NCI-H2227 (cell line): ENCODE data around the gene UBE2E2.
"Not testable (repeated sequence)": the region's sequence is repeated elsewhere in the genome, so short reads cannot be mapped to it uniquely, and the experiment has no call there.

Source experiments
- DNase-seq: peaks from one replicate; lab custom pipeline; 2025; ENCODE audit not compliant: unreplicated experiment; lab: John Stamatoyannopoulos, UW

Gene UBE2E2

DNA sequence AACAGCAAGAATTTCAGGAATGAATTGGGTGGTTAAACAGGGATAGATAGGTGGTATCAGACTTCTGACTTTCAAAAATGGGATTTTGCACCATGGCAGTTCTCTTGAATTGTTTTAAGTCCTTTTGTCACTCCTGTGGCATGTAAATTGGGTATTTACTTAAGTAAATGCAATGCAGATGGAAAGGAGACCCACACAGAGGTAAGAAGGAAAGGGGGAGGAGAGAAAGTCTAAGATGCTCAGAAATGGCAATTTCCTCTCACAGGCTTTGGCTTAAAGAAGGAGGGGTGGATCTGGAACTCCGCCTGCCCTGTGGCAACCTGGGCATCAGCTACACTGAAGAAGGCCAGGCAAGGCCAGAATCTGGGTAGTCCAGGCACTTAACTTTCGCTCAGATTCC lies 405.5 kb downstream of the UBE2E2 start:
- no peak for DNase-seq

DNA sequence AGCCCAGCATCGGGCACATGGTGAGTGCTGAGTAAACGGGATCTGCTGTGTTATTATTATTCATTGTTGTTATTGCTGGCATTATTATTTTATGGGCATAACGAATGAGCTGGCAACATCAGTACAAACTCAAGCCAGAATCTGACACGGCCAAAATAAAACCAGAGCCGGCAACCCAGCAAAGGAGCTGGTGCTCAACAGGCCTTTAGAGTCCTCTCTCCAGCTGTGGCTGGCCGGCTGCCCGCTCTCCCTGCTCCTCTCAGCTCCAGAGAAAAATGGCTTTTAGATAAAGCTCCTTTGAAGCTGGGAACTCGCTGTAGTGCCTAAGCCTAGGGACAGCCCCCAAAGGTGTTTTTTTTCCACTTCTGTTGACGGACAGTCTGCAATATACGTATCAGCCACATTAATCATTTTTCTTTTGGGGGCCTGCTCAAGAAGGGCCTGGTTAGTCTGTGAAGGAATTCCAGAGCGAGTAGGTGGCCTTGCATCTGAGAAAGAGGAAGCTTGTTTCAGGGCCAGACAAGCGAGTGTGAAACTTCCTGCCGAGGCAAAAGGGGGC lies 408.7 kb downstream of the UBE2E2 start:
- no peak for DNase-seq

DNA sequence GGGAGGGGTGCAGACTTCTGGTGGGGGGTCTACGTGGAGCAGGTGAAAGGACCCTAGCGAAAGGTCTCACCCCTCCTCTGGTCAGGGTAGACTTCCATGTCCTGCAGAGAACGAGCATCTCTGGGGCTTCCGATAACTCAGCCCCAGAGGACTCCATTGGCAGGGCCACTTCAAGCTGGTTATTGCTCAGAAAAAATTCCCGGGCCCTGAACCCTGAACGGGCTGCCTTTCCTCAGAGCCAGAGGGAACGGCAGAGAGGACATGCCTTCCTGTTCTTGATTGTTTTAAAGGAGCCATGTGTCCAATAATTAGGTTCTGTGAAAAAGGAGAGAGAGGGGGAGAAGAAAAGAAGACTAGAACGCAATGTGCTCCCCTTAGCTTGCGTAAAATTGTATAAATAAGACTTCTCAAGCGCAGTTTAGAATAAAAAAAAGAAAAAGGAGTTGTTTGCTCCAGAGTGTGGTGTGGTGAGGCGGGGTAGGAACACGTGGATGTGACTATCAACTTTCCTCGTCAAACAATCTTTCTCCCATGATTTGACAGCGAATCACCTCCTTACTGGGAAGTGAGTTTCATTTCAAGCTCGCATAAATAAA lies 409.3 kb downstream of the UBE2E2 start:
- no peak for DNase-seq

DNA sequence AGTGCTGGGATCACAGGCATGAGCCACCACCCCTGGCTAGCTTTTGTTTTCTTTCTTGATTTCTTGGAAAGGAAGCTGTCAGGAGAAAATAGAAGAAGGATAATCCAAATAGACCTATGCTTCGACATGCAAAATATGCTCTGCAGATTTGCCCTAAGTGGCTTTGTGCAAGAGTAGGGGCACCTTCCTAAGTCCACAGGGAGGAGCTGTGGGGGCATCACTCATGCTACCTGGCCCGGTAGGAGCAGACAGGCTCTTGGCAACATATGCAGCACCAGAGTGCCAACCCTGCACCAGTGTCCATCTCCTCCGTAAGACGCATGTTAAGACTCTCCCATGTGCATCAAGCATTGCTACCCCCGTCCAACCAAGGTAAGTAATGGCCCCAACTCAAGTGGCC lies 411.9 kb downstream of the UBE2E2 start:
- DNase-seq, result no peak

DNA sequence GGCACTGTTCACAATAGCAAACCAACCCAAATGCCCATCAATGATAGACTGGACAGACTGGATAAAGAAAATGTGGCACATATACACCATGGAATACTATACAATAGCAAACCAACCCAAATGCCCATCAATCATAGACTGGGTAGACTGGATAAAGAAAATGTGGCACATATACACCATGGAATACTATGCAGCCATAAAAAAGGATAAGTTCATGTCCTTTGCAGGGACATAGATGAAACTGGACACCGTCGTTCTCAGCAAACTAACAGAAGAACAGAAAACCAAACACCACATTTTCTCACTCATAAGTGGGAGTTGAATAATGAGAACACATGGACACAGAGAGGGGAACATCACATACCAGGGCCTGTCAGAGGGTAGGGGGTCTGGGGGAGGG lies 415.3 kb downstream of the UBE2E2 start:
- DNase-seq, result not testable (repeated sequence)

DNA sequence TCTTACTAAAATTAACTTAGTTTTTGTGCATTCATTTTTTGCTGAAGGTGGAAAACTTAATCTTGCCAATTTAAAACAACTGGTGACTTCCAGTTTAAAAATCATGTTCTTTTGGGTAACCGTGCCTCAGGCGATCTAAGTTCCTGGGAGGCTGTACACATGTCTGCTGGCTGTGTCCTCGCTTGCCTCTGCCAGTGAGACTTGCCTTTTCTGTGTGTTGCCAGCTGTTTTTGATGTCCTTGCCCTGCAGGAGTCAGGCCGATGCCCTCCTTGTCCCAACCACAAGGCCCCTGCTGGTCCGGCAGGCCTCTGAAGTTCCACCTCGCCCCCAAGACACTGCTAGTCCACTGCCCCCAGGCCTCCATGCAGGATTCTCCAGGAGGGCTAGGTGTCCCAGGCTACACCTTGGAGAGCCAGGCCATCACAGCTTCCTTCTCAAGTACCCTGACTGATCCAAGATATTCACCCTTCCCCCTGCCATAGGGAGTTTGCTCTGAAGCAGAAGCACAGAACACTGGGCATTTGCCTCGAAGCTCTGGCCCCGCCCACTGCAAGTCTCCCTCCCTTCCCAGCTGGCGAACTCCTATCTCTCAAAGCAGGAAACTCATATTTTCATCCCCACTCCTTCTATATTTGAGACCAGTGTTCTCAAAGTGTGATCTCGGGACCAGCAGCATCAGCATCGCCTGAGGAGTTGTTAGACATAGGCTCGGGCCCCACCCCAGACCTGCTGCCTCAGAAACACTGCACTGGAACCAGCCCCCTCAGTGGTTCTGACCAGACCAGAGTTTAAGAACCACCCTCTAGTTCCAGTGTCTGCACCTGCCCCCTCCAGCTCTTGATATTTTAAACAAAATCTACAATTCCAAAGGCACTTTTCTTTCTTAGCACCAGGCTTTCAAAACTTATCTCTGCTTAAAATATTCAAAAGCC lies 416.8 kb downstream of the UBE2E2 start:
- DNase-seq, result no peak

DNA sequence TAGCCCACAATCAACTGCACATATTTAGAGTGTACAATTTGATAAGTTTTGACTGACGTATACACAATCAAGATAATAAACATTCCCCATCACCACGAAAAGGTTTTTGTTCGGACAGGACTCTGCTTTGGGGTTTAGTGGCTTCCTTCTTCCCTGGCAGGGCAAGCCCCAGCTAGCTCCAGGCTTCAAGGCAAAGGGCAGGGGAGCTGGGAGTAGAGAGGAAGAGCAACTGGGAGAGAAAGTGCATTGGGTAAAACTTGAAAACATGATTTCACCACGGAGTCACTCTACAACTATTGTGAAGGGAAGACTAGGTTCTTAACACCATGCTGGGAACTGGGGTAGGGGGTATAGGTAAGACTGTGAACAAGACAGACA lies 417.5 kb downstream of the UBE2E2 start:
- no peak for DNase-seq

DNA sequence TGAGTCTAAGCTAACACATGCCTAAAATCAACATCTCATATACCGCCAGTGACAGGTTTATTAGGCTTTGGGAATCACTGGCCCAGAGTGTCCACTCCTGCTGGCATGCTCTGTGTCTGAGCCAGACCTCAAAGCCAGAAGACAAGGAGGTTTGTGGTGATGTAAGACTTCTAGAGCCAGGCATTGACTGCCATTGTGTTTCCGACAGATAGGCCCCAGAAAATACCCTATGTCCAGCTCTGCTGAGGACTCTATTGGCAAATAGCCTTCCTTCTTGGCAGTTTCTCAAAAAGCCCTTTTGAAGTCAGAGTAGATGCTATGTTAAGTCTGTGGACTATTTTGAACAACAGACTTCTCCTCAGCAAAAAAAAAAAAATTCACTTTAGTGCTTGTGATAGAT lies 420.7 kb downstream of the UBE2E2 start:
- no peak for DNase-seq

DNA sequence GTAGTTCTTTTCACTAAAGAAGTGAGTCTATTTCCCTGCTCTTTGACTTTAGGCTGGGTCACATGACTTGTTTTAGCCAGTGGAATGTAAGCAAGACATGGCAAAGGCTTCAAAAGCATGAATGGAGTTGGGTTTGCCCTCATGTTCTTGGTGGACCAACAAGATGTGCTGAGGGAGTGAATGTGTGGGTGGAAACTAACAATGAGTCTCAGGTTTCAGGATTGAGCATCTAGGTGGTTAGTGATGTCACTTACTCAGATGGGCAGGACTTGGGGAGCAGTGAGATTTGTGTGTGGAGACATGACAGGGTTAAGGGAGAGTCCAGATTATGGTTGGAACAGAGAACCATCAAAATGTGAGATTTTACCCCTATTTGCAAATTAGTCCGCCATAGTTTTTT lies 421.2 kb downstream of the UBE2E2 start:
- DNase-seq, result no peak

DNA sequence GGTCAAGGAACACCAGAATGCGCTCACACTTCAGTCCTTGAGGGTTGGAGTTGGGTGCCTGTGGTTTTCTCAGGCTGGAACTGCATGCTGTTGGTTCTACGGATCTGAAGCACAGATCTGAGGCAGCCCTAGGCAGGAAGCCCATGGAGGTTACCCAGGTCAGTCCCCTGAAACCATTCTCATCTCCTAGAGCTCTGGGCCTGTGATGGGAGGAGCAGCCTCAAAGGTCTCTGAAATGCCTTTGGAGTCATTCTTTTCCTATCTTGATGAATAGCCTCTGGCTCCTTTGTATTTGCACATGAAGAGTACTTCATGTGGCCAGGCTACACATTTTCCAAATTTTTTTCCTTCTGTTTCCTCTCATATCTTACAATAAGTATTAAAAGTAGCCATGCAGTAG lies 423.3 kb downstream of the UBE2E2 start:
- no peak for DNase-seq

DNA sequence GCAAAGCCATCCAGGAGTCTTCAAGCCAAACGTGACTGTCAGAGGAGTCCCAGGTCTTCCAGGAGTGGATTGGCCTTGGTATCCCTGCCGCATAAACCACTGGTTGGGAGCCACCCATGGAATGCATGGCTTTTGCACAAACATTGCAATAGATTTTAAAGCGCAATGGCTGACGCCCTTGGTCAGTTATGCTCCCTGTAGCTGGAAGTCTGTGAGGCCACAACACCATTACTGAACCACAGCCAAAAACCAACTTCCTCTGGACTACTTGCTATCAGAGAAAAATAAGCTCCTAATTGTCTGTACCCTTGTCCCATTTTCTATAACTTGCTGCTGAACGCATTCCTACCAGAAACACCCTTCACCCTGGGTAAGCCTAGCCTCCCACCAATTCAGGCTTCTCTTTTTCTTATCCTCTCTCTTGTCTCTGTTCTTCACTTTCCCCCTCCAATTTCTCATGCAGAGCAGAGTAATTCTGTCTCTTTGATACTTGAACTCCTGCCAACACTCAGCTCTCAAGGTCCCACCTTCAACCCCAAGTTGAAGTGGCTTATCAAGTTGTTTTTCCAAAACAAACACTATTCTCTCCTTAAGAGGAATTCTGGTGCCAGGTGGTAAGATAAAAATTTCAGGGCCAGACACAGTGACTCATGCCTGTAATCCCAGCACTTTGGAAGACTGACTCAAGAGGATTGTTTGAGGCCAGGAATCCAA lies 426.2 kb downstream of the UBE2E2 start:
- DNase-seq, result peak; percentile 9

DNA sequence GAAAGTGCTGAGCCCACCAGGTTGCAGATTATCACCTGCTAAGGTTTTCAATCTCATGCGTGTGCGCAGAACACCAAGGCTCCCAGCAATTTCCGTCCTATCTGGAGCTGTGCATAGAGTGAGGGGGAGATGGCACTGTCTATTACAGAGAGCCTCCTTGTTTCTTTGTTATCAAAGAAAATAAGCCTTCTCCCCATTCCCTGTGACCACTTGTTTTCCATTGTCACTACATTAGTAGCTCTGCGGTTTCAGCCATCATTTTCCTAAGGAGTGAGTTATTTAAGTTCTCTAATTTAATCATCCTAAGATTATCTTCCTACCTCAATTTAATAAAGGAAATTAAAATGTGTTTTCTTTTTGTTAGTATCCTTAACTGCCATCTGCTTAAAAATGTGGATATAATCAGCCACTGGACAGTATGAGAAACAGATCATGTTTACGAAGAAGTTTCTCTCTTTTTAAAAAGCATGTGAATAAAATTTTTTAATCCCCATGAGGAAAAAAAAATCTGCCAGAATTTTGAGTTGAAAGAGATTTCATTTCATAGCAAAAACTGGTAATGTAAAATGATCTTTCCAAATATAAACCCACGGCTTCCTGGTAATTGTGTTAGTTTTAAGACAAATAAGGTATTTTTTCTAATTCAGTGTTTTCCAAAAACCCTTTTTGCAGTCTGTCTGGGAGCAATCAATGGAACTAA lies 430.3 kb downstream of the UBE2E2 start:
- DNase-seq, result peak; percentile 2

DNA sequence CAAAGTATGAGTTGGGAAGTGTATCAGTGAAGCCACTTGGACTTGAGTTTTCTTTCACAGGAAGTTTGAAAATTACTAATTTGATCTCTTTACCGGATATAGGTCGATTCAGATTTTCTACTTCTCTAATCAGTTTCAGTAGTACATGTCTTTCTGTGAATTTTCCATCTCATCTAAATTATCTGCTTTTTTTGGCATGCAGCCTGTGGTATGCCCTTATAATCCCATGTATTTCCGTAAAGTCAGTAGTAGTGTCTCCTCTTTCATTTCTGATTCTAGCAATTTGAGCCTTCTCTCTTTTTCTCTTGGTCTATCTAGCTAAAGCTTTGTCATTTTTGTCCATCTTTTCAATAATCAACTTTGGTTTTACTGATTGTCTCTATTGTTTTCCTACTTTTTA lies 434.2 kb downstream of the UBE2E2 start:
- DNase-seq, result no peak

DNA sequence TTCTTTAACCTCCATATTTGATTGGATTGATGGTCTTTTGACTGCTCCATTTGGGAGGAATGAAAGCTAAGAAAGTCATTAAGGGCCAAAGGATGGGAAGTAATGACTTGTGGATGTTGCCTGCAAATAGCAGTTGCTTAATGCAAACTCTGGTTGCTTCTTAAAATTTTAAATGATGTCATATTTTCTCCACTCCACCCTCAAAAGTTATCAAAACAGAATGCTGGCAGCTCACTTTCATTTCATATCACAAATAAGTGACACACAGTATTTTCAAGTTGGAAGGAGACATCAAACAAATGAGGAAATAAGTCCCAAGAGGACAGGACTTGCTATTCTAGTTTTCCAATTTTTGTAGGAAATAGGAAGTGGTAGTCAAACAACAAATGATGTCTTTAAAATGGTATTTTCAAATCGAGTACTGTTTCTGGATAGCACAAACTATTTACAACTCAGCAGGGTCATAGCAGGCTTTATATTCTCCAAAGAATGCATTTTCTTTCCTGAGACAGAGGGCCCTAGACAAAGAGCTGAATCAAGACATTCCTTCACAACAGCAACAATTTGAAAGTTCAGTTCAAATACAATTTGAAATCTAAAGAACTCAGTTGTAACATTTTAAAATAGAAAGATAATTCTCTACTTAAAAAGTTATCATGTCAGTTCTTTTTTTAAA lies 437.5 kb downstream of the UBE2E2 start:
- no peak for DNase-seq
